GF-D8 (cell line): ENCODE measurements around the gene UHMK1.

Experiments
- DNase-seq: peaks from one replicate; lab custom pipeline; 2025; lab: John Stamatoyannopoulos, UW

The UHMK1 gene

DNA sequence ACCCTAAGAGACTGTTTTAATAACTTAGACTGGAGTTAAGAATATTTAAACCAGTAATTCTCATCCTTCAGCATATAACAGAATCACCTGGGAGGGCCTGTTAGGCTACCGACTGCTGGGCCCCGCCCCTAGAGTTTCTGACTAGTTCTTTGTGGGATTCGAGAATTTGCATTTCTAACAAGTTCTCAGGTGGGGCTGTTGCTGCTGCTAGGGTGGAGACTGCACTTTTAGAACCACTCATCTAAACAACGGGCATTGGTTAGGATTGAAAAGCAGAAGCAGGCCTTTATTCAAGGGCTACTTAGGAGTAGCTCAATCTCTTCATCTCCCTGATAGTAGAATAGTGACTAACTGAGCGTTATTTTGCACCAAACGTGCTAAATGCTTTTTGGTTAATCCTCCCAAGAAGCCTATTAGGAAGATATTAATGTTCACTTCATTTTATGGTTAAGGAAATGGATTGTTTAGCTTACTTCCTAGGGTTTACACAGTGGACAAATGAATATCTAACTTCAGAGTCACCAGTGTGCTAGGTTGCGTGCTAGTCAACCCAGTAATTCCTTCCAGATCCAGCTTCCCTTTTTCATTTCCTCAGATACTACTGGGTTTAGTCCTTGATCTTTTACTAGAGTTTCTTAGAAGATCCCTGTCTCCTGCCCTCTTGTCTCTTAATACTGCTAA lies 32.8 kb downstream of the UHMK1 start:
- no peak for DNase-seq

DNA sequence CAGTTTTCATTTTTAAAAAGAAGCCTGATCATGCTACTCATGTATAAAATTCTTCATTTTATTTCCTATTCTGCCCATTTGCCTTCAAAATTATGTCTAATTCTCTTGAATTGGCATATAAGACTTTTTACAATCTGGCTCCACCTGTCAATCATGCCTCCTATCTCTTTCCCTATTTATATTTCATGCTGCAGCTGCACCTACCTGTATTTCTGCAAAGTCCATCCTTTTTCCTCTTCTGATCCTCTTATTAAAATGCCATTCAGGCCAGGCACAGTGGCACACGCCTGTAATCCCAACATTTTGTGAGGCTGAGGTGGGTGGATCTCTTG lies 33.3 kb downstream of the UHMK1 start:
- DNase-seq = no peak

DNA sequence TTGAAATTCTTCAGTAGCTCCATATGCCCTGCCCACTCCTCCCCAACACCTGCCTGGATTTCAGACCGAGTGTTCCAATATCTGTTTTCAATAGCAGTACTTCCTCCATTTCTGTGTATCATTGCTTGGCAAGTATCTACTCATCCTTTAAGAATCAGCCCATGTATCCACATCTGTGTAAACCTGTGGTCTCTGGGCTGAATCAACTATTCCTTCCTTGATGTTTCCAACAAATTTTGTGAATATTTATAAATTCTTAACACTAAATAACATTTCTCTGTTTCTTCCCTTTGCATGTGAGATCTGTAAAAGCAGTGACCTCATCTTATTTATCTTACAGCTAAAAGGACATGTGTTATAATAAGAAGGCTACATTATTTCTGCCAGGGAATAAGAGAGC lies 37.9 kb downstream of the UHMK1 start:
- no peak for DNase-seq

DNA sequence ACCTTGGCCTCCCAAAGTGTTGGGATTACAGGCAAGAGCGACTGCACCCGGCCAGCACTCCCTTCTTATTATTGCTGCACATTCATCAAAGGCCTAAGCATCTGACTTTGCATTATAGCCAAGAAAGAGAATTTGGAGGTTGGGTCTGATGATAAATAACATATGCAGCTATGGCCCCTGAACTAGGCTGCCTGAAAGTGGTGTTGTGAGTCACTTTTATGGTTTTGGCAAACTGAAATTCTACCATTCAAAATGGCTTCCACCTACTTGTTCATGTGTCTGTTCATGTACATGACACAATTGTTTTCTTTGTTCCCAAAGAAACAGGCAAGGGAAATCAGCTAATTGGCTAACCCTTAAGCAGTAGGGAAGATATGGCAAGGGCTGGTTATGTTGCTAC lies 38.9 kb downstream of the UHMK1 start:
- DNase-seq = no peak

DNA sequence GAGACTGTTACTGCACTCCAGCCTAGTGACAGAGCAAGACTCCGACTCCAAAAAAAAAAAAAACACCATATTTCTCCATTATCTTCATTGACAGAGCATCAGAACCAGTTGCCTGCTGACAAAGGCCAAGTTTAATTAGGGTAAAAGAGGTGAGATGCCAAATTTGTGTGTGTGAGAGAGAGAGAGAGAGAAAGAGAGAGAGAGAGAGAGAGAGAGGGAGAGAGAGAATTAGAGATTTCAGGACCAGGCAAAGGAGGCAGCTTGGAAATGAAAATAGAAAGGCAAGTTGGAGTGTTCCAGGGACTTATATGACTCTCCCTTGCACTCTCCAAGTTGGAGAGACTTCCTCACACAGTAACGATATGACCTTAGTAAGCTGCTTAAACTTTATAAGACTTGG lies 39.6 kb downstream of the UHMK1 start:
- DNase-seq = no peak

DNA sequence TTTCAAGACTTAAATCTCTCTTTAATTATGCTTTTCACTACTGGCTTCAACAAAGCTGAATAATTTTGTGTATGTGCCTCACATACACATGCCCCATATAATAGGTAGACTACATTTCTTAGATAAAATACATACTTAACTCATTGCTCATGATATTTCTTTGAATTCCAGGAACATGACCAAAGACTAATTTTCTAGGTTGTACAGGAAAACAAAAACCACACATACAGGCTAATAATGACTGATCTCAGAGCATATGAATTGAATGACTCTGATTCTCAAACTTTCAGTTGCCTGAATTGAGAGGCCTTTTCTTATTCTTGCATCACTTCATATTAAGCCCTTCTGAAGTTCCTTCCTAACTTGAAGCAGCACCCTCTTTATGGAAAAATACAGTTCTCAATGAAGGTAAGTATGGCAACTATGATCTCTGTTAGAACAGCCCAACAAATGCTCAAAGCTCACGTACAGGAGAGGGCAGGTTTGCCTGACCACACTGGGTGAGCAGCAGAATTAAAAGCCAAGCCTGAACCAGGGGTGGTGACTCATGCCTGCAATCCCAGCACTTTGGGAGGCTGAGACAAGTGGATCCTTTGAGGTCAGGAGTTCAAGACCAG lies 41.3 kb downstream of the UHMK1 start:
- DNase-seq = no peak

DNA sequence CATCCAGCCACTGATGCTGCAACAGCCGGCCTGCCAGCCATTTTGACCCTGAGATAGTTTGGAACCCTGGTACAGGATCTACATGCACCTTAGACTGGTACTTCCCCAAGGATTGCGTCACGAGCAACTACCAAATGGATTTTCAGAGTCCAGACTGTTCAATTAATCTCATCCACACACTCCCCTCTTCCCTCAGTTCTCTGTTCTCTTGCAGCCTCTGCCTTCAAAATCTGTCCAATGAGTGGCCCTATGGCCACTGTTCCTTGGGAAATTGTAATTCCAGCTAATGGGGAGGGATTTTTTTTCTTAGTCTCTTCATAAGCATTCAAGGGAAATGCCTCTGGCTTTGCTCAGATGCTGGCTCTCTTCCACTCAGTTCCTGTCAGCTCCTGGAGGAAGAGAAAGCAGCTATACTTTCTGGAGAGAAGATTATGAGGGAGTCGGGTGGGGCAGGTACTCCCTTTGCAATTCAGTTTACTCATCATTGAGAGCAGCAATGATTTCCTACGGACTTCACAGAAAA lies 44.1 kb downstream of the UHMK1 start:
- DNase-seq = no peak

DNA sequence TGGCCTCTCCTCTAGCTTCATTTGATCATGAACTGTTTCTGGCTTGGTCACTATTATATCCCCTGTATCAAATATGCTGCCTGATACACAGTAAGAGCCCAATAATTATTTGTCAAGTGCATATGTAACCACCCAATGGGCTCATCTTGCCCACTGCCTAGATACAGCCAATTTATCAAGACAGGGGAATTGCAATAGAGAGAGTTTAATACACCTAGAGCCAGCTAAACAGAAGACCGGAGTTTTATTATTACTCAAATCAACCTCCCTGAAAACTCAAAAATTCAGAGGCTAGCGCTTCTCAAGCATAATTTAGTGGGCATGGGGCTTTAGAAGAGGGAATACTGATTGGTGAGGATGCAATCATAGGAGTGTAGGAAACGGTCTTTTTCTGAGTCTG lies 45.6 kb downstream of the UHMK1 start:
- DNase-seq = no peak

DNA sequence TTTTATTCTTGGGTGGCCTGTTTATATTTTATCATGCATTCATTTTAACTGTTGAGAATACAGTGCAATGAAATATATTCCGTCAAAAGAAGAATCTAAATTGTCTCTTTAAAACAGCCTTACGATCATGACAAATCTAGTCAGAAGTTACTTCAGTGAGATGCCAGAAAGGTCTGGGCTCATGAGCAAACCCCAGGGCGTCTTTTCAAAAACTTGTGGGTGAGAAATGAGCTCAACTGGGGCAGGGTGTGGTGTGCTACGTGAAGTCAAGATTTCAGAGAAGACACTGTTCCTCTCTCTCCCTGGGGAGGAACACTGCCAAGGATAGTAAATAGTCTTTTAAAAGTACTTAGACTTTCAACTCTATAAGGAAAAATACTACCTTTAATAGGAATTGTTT lies 50.6 kb downstream of the UHMK1 start:
- no peak for DNase-seq

DNA sequence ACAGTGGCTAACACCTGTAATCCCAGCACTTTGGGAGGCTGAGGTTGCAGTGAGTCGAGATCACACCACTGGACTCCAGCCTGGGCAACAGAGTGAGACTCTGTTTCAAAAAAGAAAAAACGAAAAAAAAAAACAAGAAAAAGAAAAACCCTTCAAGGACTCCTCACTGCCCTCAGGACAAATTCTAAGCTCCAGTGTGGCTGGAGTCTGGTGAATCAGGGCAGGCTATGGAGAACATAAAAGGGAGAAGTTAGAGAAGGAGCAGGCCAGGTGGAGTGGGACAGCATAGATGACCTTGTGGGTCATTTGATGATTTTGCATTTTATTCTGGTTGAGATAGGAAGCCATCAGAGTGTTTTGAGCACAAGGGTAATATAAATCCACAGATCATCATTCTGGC lies 51.4 kb downstream of the UHMK1 start:
- DNase-seq = no peak

DNA sequence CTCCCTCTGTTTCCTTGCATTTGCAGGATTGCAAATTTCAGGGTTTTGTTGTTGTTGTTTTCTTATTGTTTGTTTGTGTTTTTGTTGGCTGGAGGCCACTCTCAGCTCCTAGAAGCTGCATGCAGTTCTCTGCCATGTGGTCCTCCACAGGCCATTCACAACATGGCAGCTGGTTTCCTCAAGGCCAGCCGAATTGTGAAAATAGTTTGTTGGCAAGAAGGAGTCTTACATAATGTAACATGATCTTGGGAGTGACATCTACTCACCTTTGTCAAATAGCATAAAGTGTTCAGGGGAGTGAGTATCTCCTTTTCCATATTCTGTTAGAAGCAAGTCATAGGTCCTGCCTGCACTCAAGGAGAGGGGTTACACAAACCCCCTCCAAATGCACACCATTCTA lies 53.3 kb downstream of the UHMK1 start:
- no peak for DNase-seq

DNA sequence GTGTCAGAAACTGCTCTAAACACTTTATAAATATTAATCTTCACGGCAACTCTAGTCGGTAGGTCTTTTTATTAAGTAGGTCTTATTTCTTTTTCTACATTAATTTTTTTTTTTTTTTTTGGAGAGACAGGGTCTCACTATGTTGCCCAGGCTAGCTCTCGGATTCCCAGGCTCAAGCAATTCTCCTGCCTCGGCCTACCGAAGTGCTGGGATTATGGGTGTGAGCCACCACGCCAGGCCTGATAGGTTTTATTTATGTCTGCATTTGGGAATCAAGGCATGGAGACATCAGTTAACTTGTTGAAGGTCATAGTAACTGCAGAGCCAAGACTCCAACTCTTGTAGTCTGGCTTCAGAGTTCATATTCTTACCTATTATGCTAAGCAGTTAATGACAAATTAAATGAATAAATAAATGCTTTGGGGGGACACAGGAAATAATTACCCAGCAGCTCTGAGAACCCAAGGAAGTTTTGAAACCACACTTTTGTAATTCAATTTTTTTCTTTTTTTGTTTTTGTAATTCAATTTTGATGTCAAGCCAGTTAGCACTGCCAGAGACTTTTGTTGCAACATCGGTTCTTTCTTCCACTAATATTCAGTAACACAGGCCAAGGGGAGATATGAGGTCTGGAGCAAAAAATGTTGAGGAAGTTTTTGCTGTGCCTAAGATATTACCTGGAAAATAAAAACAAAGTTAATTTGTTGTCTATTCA lies 54.5 kb downstream of the UHMK1 start:
- no peak for DNase-seq

DNA sequence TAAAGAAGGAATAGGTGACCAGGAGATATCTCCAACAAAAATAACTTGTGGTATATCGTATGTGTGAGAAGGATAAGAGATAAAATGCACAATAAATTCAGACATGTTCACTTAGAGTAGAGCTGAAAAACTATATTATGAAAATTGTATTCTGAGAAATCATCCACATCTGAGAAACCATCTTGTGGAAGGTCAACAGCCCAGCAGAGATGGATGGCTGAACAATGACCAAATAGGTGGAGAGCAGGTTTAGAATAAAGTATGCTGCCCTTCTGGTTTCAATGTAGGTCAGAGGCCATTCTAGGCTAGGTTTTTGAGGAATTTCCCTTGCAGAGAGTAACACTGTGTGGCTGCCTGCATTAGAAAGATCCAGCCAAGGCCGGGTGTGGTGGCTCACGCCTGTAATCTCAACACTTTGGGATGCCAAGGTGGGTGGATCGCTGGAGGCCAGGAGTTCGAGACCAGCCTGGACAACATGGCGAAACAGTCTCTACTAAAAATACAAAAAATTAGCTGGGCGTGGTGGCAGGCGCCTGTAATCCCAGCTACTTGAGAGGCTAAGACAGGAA lies 55.1 kb downstream of the UHMK1 start:
- DNase-seq = no peak

DNA sequence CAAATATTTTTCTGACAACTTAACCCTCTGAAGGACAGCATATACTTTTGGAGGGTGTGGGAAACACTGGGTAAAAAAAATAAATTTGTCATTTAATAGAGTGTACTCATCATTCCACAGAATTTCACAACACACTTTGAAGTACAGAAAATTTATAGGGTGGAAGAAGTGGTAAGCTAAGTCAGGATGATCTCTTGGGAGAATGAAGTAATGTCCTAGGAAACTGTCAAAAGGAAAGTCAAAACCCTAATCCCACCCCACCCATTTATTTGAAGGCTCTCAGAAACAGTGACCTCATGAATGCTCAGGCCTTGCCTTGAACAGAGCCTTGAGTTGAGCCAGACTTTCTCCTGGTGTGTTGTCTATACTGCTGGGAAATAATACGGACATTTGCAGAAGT lies 56.6 kb downstream of the UHMK1 start:
- DNase-seq = no peak

DNA sequence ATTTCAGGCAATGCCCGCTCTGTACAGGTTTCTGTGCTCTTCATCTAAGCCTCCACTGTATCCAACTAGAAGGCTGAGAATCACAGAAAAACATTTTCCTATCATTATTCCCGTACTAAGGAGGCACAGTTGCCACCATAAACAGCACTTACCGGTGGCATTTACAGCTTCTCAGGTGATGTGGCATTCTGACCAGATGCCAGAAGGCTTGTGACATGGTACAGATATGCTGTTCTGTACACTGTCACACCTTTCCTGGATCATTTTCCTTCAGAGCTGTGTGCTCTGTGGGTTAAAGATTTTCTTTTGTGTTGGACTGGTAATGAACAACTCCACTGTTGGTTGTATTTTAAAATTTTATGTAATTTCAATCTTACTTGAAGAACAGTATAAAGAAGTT lies 59.9 kb downstream of the UHMK1 start:
- DNase-seq = no peak

DNA sequence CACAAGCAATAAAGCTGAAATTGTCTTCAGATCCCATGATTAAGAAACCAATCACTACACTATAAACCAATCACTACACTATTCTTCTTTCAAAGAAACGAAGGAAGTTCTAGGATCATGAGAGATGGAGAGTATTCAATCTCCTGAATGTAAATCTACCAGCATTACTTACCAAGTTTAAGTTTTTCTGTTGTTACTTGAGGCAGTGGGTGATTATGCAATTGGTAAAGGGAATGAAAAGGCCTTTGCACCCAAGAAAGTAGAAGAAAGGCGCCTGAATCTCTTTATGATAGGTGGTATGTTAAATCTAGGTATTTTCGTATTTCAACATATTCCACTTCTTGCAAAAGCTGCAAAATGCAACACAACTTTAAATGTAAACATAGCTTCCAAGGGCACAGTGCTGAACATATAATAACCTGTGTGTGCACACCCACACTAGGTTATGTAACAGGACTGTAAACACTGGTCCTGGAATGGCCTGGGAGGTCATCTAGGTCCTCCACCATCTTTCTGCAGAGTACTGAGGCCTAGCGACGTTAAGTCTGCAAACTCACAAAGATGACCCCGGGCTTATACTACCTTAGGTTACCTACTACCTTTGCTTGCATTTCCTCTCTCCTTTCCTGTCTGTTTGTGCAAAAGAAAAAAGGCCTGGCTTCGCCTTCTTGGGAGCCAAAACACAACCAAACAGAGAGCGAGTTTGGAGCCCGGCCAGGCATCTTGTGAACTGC lies 62.9 kb downstream of the UHMK1 start:
- no peak for DNase-seq

DNA sequence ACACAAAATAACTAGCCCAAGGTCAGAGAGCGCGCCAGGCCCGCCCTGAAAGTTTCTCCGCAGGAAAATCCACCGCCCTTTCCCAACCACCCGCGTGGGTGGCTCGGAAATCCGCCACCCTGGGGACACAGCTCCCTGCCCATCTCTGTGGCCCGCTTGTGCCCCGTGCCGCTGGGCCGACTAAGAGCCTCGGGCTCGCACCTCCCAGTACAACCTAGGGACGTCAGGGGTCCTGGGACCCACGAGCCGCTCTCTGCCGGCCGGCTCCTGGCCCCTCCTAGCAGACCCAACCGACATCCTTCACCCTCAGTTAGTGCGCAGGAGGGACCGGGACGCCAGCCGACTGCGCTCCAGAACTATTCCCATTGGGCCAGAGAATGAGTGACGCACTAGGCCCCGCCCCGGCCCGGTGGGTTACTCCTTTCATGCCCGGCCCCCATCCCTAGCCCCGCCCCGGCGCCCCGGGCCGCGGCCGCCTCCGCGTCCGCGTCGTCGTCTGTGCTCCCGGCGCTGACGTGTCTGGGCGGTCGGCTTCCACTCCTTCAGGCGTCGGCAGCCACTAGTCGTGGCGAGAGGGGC lies 63.5 kb downstream of the UHMK1 start:
- peak; percentile 87 for DNase-seq

DNA sequence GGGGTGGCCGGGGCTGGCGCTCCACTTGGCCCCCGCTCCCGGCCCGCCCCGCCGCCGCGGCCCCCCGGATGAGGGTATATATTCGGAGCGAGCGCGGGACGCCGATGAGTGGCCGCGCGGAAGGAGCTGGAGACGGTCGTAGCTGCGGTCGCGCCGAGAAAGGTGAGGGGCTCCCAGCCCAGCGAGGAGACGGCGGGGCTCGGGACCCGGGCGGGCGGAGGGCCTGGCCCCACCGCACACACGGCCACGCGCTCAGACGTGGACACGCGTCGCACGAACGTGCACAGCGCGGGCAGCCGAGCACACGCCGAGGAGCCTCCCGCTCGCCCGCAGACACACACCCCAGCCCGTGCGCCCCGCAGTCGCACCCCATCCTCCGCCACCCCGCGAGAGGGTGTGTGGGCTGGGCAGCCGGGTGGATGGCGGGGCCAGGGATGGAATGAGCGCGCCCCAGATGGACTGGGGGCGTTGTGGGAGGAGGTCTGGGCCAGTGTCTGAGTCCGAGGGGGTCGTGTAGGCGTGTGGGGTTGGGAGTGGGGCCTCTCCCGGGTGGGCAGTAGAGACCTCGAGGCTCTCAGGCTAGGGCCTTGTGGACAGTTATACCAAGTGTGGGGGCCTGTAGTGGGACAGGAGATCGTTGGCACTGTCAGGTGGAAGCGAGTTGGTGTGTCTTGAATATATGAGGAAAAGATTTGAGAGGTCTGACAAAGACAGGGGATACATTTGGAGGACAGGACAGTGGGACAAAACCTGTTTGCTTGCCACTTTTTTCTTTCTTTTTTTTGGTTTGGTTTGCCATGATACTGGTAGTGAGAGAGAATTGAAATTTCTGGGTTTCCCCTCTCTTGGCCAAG lies 64.2 kb downstream of the UHMK1 start, which contains the start of gene UAP1:
Gene UAP1 (plus strand): TSS at position 107 of the 854 bp plus-strand sequence. CDS start 4,347 bp downstream, outside the sequence.
- no peak for DNase-seq

DNA sequence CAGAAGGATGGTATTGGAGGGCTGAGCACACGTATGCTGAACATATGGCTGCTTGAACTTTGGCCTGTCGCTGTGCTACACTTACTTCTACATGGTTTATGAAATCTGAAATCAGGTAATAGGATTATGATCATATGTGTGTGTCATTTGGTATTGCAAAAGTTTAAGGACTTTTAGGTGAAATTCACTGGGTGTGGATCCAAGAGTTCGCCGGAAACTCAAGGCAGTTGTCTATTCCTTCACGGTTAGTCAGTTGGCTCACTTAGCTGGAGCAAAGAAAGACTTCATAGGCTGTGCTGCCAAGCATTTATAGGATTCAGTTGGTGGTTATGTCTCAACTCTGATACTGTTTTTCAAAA lies 64.8 kb downstream of the UHMK1 start:
- DNase-seq = peak; percentile 32

DNA sequence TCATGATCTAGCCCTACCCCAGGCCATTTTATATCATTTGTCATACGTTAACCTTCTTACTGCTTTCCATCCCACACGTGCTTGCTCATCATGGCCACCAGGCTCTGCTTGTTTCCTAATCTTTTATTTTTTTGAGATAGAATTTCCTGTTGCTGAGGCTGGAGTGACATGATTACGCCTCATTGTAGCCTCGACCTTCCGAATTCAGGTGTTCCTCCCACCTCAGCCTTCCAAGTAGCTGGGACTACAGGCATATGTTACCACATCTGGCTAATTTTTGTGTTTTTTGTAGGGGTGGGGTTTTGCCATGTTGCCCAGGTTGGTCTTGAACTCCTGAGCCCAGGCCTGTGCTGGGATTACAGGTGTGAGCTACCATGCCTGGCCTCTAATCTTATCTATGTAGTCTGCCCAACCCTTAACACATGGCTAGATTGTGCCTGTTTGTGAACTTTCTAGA lies 67.2 kb downstream of the UHMK1 start:
- DNase-seq = no peak

DNA sequence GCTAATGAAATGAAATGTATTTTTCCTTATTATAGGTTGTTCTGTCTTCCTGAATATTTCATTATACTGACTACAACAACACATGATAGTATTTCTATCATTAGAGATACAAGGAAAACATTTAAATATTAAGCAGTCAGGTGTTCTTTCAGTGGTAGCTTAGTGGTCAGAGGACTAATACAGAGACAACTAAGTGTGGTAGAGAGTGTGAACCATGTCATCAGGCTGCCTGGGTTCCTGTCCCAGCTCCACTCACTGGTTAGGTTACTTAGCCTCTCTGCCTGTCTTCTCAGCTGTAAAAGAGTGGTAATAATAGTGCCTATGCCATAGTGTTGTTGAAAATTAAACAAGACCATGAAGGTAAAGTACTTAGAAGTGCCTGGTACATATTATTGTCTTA lies 67.8 kb downstream of the UHMK1 start:
- no peak for DNase-seq
